Activated T-cell treated with anti-CD3 and anti-CD28 coated beads for 4 hours (primary cell): ENCODE measurements around the gene NSA2.

Experiments
- DNase-seq: peaks from one replicate; pipeline ENCODE4 v3.0.0-alpha.2; 2020

Gene NSA2

GRCh38 chr5:74822288-74822687 is 55.2 kb downstream of the NSA2 start:
- no peak for DNase-seq

DNA sequence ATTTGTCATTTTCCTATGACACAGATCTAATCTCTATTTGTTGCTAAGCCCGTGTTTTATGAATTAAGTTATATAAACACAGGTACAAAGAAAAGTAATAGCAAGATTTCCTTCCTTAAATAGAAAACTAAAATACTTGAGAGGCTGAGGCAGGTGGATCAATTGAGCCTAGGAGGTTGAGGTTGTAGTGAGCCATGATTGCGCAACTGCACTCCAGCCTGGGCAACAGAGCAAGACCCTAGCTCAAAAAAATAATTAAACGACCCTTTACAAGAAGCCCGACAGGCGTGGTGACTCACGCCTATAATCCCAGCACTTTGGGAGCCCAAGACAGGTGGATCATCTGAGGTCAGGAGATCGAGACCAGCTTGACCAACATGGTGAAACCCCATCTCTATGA is 62.4 kb downstream of the NSA2 start:
- DNase-seq, result no peak
